Activated naive CD4-positive, alpha-beta T cell treated with anti-CD3 and anti-CD28 coated beads, Interleukin-2, amount 50 U/mL, for 24 hours (primary cell): ENCODE data around the gene CLASP2.

ENCODE experiments used
- H3K27ac Mint-ChIP-seq: one replicate; pipeline ENCODE4 v1.8.0; 2021; ENCODE audit warnings: mild to moderate bottlenecking, mixed read lengths
- H3K27me3 Mint-ChIP-seq: one replicate; pipeline ENCODE4 v1.8.0; 2021; ENCODE audit warnings: mixed read lengths
- H3K36me3 Mint-ChIP-seq: one replicate; pipeline ENCODE4 v1.8.0; 2021; ENCODE audit warnings: mixed read lengths
- H3K4me1 Mint-ChIP-seq: one replicate; pipeline ENCODE4 v1.8.0; 2021; ENCODE audit warnings: mixed read lengths
- H3K4me3 Mint-ChIP-seq: one replicate; pipeline ENCODE4 v1.8.0; 2021; ENCODE audit warnings: mild to moderate bottlenecking, mixed read lengths
- H3K9me3 Mint-ChIP-seq: one replicate; pipeline ENCODE4 v1.8.0; 2021; ENCODE audit warnings: mixed read lengths

The CLASP2 gene

DNA sequence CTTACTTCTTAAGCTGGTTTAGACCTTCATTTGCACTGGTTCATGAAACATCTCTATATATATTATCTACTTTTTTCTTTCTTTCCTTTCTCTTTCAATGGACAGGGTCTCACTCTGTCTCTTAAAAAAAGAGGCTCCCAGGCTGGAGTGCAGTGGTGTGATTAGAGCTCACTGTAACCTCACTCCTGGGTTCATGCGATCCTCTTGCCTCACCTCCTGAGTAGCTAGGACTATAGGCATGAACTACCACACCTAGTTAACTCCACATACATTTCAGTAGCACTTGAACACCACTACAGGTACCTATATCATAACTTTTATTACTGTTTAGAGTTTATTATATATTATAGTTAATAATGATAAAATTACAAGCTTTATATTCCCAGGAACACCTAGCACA lies 160.8 kb downstream of the CLASP2 start:
- Mint-ChIP-seq H3K9me3 (no peaks in the 10 kb centered on the region), H3K4me1 (no peaks in the 10 kb centered on the region), H3K27me3 (no peaks in the 10 kb centered on the region), H3K4me3 (no peak overlapping the region), H3K27ac (no peak overlapping the region), H3K36me3 (peaks cover 20% of the 10 kb centered on the region)

DNA sequence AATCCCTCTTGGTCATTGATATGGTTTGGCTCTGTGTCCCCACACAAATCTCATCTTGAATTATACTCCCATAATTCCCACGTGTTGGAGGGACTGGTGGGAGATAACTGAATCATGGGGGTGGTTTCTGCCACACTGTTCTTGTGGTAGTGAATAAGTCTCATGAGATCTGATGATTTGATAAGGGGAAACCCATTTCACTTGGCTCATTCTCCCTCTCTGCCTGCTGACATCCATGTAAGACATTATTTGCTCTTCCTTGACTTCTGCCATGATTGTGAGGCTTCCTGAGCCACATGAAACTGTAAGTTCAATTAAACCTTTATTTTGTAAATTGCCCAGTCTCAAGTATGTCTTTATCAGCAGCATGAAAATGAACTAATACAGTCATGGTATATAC lies 171.0 kb downstream of the CLASP2 start:
- H3K4me3 Mint-ChIP-seq, result no peak overlapping the region
- no peaks in the 10 kb centered on the region for H3K27me3 Mint-ChIP-seq
- peaks cover 36% of the 10 kb centered on the region for H3K36me3 Mint-ChIP-seq
- H3K4me1 Mint-ChIP-seq, result no peaks in the 10 kb centered on the region
- no peaks in the 10 kb centered on the region for H3K9me3 Mint-ChIP-seq
- no peak overlapping the region for H3K27ac Mint-ChIP-seq

DNA sequence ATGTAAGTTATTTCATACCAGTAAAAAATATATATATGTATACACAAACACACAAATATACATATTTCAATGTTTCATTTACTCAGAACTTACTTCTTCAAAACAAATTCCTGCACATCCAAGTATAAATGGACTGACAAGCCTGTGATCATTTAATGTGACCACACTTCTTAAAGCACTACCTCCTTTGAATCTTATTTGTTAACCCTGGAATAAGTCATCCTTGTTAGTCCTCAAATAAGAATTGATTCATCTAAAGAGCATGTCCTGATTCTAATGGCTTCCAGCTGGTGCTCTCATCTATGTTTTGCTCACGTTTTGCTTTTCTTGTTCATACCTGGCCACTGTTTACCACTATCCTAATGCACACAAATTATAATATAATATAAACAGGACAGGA lies 173.9 kb downstream of the CLASP2 start:
- Mint-ChIP-seq H3K9me3 (no peaks in the 10 kb centered on the region), H3K36me3 (peaks cover 26% of the 10 kb centered on the region), H3K4me3 (no peak overlapping the region), H3K27me3 (no peaks in the 10 kb centered on the region), H3K27ac (no peak overlapping the region), H3K4me1 (no peaks in the 10 kb centered on the region)

DNA sequence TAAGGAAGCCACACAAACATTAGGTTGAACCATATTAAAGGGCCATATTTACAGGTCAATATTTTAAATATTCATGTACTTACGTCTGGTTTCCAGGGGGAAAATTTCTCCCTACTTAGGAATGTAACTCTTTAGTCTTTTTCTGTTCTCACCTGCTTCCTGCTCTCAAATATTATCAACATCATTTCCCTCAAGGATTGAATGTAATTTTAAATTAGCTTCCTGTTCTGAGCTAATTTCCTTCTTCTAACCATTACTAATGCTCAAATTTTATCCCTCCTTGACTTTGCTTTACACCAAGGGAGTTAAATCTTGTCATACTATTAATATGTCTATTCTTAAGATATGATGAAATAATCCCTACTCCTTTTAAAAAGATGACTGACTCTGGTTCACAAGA lies 174.5 kb downstream of the CLASP2 start:
- Mint-ChIP-seq H3K27ac (no peak overlapping the region), H3K9me3 (no peaks in the 10 kb centered on the region), H3K4me3 (no peak overlapping the region), H3K27me3 (no peaks in the 10 kb centered on the region), H3K36me3 (peaks cover 21% of the 10 kb centered on the region), H3K4me1 (no peaks in the 10 kb centered on the region)

DNA sequence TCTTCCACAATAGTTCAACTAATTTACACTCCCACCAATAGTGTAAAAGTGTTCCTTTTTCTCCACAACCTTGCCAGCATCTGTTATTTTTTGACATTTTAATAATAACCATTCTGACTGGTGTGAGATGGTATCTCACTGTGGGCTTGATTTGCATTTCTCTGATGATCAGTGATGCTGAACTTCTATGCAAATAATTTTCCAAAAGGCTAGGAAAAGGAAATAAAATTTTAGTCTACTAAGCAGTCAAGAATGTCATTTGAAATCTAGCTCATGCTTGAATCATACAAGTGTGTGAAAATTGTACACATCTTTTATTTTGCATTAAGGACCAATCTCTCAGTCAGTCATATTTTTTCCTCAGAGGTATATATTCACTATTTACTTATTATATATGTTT lies 176.1 kb downstream of the CLASP2 start:
- Mint-ChIP-seq H3K9me3 (no peaks in the 10 kb centered on the region), H3K36me3 (peaks cover 19% of the 10 kb centered on the region), H3K4me3 (no peak overlapping the region), H3K27me3 (no peaks in the 10 kb centered on the region), H3K4me1 (no peaks in the 10 kb centered on the region), H3K27ac (no peak overlapping the region)

DNA sequence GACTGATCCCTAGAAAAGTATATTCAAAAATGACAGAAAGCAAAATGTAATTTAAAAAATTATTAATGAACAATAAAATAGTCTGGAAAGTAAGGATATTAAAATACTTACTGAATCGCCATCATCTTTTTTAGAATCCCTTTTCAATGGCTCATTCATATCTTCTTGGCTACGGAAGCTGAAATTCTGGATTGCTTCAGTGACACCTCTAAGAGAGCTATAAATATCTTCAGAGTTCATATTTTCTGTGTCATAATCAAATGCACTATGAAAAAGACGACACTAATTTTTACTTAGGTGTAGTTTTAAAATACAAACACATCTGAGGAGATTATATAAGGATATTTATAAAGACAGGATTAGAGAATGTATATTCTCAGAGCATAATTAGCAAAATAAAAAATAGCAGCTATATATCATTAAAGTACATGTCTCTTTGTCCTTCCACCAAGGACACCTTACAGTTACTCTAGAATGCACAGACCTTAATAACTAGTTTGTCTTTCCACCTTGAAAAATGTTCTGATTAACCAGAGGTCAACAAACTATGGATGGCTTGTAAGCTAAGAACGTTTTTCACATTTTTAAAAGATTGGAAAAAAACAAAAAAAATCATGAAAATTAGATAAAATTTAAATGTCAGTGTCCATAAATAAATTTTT lies 179.2 kb downstream of the CLASP2 start:
- Mint-ChIP-seq H3K4me3 (no peak overlapping the region), H3K27me3 (no peaks in the 10 kb centered on the region), H3K4me1 (no peaks in the 10 kb centered on the region), H3K36me3 (peaks cover 26% of the 10 kb centered on the region), H3K27ac (no peak overlapping the region), H3K9me3 (no peaks in the 10 kb centered on the region)

DNA sequence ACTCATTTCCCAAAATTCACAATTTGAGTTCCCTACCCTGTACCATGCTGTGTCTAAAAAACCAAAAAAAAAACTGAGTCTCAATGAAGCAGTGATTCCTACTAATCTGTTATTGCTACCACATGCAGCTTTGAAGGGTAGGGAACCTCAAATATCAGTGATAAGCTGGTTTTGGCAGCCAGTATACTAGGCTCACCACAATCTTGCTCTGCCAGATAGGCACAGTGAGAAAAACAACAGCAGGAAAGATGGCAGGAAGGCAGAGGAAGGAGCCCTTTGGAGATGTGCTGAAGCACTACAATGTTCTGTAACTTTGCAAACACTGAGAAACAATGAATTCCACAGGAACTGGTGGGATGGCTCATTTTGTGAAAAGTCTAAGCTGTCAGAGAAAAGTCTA lies 180.9 kb downstream of the CLASP2 start:
- Mint-ChIP-seq H3K27me3 (no peaks in the 10 kb centered on the region), H3K27ac (no peak overlapping the region), H3K4me3 (no peak overlapping the region), H3K4me1 (no peaks in the 10 kb centered on the region), H3K36me3 (peaks cover 25% of the 10 kb centered on the region), H3K9me3 (no peaks in the 10 kb centered on the region)

DNA sequence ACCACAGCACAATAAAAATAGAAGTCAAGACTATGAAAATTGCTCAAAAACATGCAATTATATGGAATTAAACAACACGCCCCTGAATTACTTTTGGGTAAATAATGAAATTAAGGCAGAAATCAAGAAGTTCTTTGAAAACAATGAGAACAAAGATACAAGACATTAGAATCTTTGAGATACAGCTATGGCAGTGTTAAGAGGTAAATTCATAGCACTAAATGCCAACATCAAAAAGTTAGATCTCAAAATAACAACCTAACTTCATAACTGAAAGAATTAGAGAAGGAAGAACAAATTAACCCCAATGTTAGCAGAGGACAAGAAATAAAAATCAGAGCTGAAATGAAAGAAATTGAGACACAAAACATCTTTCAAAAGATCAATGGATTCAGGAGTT lies 191.3 kb downstream of the CLASP2 start:
- Mint-ChIP-seq H3K9me3 (peaks cover 23% of the 10 kb centered on the region), H3K27me3 (no peaks in the 10 kb centered on the region), H3K4me1 (no peaks in the 10 kb centered on the region), H3K4me3 (no peak overlapping the region), H3K36me3 (peaks cover 54% of the 10 kb centered on the region), H3K27ac (no peak overlapping the region)

DNA sequence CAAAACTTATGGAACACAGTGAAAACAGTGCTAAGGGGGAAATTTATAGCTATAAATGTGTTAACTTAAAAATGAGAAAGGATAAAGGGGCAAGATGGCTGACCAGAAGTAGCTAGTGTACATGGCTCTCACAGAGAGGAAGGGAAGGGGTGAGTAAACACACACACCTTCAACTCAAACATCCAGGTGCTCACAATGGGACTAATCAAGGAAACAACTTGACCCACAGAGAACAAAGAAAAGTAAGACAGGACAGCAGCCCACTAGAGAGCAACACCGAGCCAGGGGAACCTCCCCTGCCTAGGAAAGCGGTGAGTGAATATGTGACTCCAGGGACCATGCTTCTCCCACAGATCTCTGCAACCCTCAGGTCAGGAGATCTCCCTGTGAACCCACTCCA lies 192.8 kb downstream of the CLASP2 start:
- Mint-ChIP-seq H3K27me3 (no peaks in the 10 kb centered on the region), H3K4me1 (no peaks in the 10 kb centered on the region), H3K4me3 (no peak overlapping the region), H3K9me3 (peaks cover 23% of the 10 kb centered on the region), H3K36me3 (peaks cover 50% of the 10 kb centered on the region), H3K27ac (no peak overlapping the region)

DNA sequence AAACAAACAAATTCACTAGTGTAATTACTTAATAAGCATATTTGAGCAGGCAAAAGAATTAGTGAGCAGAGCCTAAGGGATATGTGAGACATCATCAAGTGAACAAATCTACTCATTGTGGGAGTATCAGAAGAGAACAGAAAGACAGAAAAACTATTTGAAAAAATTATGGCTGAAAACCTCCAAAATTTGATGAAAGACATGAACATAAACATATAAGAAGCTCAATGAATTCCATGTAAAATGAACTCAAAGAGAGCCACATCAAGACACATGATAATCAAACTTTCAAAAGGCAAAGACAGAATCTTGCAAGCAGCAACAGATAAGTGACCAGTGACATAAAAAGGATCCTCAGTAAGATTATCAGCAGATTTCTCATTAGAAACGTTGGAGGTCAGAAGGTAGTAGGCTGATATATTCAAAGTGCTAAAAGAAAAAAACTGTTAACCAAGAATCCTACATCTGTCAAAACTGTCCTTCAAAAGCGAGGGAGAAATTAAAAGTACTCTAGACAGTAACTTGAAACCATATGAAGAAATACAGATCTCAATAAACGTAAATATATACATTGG lies 194.9 kb downstream of the CLASP2 start:
- no peak overlapping the region for H3K4me3 Mint-ChIP-seq
- H3K4me1 Mint-ChIP-seq, result no peaks in the 10 kb centered on the region
- no peak overlapping the region for H3K27ac Mint-ChIP-seq
- no peaks in the 10 kb centered on the region for H3K27me3 Mint-ChIP-seq
- H3K9me3 Mint-ChIP-seq, result peaks cover 17% of the 10 kb centered on the region
- peaks cover 43% of the 10 kb centered on the region for H3K36me3 Mint-ChIP-seq

DNA sequence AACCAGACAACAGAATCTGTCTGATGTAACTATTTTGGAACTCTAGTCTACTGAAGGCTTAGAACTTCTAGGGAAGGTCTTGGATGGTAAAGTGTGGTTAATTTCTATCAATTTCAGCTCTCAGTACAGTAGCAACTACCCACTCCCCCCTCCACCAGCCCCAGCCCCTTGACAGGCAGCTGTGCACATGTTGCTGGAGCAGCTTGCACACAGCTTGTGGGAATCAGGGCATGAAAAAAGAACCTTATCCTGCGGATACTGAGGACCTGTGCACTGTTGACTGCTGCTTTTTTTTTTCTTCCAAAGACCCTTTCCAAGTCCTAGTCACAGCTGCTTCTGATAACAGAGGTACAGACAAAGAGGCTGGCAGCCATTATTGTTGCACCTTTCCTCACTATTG lies 196.3 kb downstream of the CLASP2 start:
- no peaks in the 10 kb centered on the region for H3K27me3 Mint-ChIP-seq
- H3K9me3 Mint-ChIP-seq, result peaks cover 14% of the 10 kb centered on the region
- H3K4me1 Mint-ChIP-seq, result no peaks in the 10 kb centered on the region
- H3K27ac Mint-ChIP-seq, result no peak overlapping the region
- H3K36me3 Mint-ChIP-seq, result peaks cover 37% of the 10 kb centered on the region
- no peak overlapping the region for H3K4me3 Mint-ChIP-seq

DNA sequence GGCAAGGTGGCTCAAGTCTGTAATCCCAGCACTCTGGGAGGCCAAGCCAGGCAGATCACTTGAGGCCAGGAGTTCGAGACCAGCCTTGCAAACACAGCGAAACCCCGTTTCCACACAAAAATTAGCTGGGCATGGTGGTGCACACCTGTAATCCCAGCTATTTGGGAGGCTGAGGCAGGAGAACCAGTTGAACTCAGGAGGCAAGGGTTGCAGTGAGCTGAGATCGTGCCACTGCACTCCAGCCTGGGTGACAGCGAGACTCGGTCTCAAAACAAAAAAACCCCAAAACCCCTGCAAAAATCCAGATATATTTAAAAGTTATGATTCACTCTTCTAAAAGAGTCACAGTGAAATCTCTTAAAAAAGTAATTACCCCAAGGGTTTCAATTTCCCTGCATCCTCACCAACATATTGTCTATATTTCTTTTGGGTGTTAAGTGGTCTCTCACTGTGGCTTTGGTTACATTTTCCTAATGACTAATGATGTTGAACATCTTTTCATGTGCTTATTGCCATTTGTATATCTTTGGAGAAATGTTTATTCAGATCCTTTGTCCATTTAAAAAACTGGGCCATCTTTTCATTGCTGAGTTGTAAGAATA lies 204.7 kb downstream of the CLASP2 start:
- Mint-ChIP-seq H3K27ac (no peak overlapping the region), H3K4me3 (no peak overlapping the region), H3K36me3 (peaks cover 31% of the 10 kb centered on the region), H3K27me3 (no peaks in the 10 kb centered on the region), H3K4me1 (no peaks in the 10 kb centered on the region), H3K9me3 (no peaks in the 10 kb centered on the region)

DNA sequence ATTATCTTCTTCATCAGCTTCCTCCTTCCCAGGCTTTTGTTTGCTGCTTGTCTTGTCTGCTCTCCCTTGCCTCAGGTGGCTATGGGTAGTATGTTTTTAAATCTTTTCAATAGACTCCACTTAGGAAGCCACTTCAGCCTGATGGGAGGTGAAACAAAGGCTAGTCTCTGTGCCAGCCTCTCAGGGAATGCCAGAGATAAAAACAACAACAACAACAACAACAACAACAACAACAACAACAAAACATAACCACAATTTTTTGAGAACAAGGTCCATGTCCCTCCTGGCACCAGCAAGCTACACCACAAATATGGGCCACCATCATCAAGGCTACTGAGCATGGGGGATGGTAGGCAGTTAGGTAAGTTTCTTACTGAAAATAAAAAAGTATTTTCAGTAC lies 213.0 kb downstream of the CLASP2 start:
- Mint-ChIP-seq H3K4me3 (no peak overlapping the region), H3K27me3 (no peaks in the 10 kb centered on the region), H3K27ac (no peak overlapping the region), H3K36me3 (peaks cover 37% of the 10 kb centered on the region), H3K4me1 (no peaks in the 10 kb centered on the region), H3K9me3 (no peaks in the 10 kb centered on the region)

DNA sequence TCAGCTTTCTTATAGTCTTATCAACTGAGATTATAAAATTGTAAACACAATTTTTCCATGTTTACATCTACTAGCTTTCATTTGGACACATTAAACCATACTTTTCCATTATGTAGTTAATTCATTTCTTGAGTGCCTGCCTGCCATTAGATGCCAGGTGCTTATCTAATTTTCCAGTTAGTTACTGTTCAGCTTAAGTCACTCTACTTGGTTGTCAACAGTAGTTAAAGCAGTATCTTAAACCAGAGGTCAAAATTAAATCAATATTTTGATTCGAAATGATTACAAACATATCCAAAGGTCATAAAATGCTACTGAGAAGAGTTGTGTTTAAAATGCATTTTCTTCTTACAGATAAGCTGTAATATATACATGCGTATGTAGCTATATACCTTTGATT lies 221.6 kb downstream of the CLASP2 start:
- H3K27me3 Mint-ChIP-seq, result no peaks in the 10 kb centered on the region
- H3K4me1 Mint-ChIP-seq, result no peaks in the 10 kb centered on the region
- no peak overlapping the region for H3K27ac Mint-ChIP-seq
- no peak overlapping the region for H3K4me3 Mint-ChIP-seq
- no peaks in the 10 kb centered on the region for H3K9me3 Mint-ChIP-seq
- peaks cover 16% of the 10 kb centered on the region for H3K36me3 Mint-ChIP-seq

DNA sequence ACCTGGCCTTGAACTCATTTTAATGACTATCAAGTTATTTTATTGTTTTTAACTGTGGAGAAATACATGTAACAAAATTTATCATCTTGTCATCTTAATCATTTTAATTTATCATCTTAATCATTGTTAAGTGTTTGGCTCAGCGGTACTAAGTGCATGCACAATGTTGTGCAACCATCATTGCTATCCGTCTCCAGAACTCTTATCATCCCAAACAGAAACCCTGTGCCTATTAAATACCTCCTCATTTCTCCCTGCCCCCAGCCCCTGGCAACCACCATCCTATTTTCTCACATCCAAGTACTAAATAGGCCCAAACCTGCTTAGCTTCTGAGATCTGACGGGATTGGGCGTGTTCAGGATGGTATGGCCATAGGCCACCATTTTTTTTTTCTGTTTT lies 226.3 kb downstream of the CLASP2 start:
- Mint-ChIP-seq H3K9me3 (no peaks in the 10 kb centered on the region), H3K27me3 (no peaks in the 10 kb centered on the region), H3K27ac (no peak overlapping the region), H3K36me3 (peaks cover 5% of the 10 kb centered on the region), H3K4me1 (no peaks in the 10 kb centered on the region), H3K4me3 (no peak overlapping the region)

DNA sequence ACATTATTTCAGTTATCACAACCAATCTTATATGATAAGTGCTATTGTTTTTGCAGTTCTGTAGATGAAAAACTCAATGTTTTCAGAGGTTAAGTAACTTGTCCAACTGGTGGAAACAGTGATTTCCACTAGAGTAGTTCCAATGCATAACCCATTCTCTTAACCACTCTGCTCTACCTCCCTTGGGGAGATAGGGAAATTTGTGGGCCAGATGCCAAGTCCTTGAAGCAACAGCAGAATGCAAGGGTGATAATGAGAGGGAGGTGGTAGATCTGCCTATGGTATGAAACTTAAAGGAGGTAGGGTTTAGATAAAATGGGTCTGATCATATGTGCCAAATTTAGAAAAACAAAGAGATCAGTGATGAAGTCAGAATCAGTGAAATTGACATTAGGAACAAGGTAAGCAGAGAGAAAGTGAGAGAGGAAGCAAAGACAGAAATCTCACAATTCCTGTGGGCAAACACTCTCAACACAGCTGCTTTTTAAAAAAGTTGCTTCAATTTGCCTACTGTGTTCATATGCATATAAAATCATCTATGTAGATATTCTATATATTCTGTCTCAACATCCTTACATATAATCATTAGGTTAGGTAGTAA lies 227.3 kb downstream of the CLASP2 start:
- no peaks in the 10 kb centered on the region for H3K9me3 Mint-ChIP-seq
- no peak overlapping the region for H3K27ac Mint-ChIP-seq
- H3K4me1 Mint-ChIP-seq, result no peaks in the 10 kb centered on the region
- H3K36me3 Mint-ChIP-seq, result peaks cover 6% of the 10 kb centered on the region
- H3K27me3 Mint-ChIP-seq, result no peaks in the 10 kb centered on the region
- H3K4me3 Mint-ChIP-seq, result no peak overlapping the region
